ENCODE results near the gene TMEM121.
"Not testable (repeated sequence)": the region's sequence is repeated elsewhere in the genome, so short reads cannot be mapped to it uniquely, and the experiment has no call there.

GRCh38 chr14:105559384-105560047, 33.1 kb downstream of the TMEM121 start:
- TF ChIP-seq JUND (IDR thresholded peaks at IDR 0.05); HNF4A (conservative IDR thresholded peaks at IDR 0.05); CTCF (IDR thresholded peaks at IDR 0.05; ENCODE audit: low read depth, low read length, missing input control); GABPA (IDR thresholded peaks at IDR 0.05 in 1 of 2, conservative IDR thresholded peaks at IDR 0.05 in 1 of 2); SP1 (IDR thresholded peaks at IDR 0.05); REST (IDR thresholded peaks at IDR 0.05); TAF1 (conservative IDR thresholded peaks at IDR 0.05); ZBTB33 (IDR thresholded peaks at IDR 0.05); RAD21 (IDR thresholded peaks at IDR 0.05): not testable (repeated sequence)
